Activated T-cell treated with anti-CD3 and anti-CD28 coated beads for 48 hours (primary cell): Measurements from ENCODE around the gene PTCH1.

Experiments used
- DNase-seq: peaks from one replicate; pipeline ENCODE4 v3.0.0-alpha.2; 2020; ENCODE audit warnings: low read depth

Gene PTCH1

GRCh38 chr9:95399261-95399660 lies 117.5 kb downstream of the PTCH1 start:
- DNase-seq, result no peak
